Activated CD4-positive, alpha-beta T cell treated with anti-CD3 and anti-CD28 coated beads for 4 hours (primary cell): ENCODE measurements around the gene NVL.

ENCODE experiments used
- DNase-seq, 2 donors: peaks; one replicate each; pipeline ENCODE4 v3.0.0-alpha.2; 2020

The NVL gene

DNA sequence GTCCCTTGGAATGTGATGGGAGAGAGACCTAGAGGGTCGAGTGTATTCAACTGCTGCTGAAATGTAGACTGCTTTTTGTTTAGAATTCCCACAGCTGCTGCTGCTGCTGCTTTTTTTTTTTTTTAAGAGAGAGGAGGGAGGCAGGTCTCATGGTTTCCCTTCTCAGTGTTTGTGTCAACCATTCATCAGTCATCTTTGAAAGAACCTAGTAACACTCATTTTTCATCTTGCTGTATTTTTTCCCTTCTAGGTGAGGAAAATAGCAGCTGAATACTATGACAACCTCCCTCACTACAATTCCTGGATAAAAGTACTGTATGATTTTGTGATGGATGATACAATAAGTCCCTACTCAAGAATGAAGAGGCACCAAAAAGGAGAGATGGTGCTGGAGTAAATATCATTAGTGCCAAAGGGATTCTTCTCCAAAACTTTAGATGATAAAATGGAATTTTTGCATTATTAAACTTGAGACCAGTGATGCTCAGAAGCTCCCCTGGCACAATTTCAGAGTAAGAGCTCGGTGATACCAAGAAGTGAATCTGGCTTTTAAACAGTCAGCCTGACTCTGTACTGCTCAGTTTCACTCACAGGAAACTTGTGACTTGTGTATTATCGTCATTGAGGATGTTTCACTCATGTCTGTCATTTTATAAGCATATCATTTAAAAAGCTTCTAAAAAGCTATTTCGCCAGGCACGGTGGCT, 137.7 kb downstream of the NVL start:
- DNase-seq, result no peak

DNA sequence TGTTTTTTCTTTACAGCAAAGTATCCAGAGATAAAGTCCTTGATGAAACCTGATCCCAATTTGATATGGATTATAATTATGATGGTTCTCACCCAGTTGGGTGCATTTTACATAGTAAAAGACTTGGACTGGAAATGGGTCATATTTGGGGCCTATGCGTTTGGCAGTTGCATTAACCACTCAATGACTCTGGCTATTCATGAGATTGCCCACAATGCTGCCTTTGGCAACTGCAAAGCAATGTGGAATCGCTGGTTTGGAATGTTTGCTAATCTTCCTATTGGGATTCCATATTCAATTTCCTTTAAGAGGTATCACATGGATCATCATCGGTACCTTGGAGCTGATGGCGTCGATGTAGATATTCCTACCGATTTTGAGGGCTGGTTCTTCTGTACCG, 140.4 kb downstream of the NVL start:
- no peak for DNase-seq

DNA sequence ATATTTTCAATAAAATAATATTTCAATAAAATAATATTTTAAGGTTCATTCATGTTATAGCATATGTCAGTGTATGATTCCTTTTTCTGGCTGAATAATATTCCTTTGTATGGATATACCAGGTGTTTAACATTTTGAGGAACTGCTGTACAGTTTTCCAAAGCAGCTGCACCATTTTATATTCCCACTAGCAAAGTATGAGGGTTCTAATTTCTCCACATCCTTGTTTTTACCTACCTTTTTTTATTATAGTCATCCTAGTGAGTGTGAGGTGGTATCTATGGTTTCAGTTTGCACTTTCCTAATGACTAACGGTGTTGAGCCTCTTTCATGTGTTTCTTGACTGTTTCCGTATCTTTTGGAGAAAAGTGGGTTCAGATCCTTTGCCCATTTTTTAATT, 141.7 kb downstream of the NVL start:
- no peak for DNase-seq

DNA sequence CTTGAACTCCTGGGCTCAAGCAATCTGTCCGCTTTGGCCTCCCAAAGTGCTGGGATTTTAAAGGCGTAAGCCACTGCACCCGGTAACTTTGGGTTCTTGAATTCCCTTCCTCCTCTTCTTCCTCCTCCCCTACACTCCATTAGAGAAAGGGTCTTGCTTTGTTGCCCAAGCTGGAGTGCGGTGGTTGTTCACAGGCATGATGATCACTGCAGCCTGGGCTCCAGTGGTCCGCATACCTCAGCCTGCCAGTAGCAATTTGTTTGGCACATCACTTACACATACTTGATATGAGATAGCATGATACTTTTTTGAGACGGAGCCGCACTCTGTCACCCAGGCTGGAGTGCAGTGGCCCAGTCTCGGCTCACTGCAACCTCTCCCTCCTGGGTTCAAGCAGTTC, 144.8 kb downstream of the NVL start:
- no peak for DNase-seq

DNA sequence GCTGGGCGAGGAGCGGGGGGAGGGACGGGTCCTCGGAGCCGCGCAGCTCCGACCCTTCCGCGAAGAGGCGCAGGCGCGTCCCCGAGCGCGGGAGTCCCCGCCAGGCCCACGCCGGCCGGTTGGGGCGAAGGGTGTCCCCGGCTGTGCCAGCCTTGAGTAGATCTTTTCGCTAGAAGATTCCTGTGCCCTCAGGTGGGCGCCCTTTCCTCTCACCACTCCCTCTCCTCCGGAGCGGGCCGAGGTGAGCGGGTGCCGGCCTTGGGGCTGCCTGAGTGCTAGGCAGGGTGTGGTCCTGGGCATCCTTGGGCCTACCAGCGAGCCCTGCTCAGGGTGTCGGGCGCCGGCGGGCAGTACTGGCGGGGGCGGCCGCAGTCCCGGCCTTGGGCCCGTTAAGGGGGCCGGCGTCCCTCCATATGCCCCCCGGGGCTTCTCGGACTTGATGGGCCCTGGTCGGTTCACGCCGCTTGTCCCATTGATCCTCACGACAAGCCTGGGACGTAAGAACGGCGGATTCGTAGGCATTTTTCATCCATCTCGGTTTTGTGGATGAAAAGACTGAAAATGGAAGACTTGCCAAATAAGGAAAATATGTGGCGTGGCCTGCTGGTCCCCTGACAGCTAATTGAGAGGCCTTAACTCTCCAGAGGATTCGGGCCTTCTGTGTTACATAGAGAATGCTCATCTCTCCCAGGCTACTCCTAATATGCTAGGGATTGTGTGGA, 146.2 kb downstream of the NVL start:
- DNase-seq, result peak; percentile 48 to 65

DNA sequence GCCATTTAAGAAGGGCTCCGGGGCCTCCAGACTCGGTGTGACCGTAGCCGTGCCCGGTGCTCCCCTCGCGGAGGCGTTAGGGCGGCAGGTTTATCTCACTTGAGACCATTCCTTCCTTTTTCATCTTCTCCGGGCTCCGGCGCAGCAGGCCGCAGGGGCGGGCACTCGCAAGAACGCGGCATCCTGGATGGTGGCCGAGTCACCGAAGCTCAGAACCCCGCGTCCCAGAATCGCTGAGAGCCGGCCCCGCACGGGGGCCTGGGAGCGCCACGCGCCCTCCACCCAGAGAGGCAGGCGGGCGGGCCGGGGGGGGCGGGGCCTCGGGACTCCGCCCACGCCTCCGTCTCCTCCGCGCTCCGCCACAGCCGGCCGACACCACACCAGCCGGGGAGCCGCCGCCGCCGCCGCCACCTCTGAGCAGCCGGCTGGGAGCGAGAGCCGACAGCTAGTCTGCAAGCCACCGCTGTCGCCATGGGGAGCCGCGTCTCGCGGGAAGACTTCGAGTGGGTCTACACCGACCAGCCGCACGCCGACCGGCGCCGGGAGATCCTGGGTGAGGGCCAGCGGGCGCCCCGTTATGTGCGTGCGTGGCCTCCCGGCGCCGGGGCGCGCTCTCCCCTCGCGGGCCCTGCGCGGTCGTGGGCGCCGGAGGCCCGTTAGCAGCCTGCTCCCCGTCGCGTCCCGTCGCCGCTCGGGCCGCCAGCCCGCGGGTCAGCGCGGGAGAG, 146.9 kb downstream of the NVL start, which contains the start of gene DEGS1:
TSS of gene DEGS1 (plus strand) at position 375 of the 725 bp plus-strand sequence. CDS start at position 472, 97 bp downstream.
- DNase-seq, result peak; percentile 77 to 85

DNA sequence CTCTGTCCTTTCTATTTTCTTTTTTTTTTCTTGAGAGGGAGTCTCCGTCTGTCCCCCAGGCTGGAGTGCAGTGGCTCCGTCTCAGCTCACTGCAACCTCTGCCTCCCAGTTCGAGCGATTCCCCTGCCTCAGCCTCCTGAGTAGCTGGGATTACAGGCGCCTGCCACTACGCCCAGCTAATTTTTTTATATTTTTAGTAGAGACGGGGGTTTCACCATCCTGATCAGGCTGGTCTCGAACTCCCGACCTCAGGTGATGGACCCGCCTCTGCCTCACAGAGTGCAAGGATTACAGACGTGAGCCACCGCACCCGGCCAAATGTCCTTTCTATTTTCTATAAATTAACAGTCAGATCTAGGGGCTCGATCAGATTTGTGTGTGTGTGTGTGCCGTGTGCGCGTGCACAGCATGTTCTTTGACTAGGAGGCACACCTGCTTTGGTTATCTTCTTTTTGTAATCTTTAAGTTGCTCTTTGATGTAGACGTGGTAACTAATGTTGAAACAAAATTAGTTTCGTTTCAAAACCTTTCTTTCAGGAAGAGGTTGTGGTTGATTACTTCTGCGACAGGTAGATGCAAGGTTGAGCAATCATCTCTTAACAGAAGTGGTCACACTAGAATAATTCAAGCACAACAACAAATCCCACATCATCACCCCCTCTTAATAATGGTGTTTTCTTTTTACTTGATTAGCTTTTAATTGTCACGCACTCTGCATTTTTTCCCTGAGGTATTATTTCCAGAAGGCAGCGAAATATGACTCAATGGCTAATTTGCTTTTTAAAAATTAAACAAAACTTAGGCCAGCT, 147.7 kb downstream of the NVL start:
- DNase-seq, result peak; percentile 30 to 35

DNA sequence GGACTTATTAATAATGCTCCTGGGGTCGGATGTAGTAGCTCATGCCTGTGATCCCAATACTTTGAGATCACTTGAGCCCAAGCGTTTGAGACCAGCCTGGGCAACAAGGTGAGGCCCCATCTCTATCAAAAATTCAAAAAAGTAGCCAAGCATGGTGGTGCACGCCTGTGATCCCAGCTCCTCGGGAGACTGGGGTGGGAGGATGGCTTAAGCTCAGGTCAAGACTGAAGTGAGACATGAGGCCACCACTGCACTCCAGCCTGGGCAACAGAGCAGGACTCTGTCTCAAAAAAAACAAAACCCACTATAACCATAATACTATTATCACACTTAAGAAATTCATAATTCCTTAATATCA, 148.5 kb downstream of the NVL start:
- DNase-seq, result no peak

DNA sequence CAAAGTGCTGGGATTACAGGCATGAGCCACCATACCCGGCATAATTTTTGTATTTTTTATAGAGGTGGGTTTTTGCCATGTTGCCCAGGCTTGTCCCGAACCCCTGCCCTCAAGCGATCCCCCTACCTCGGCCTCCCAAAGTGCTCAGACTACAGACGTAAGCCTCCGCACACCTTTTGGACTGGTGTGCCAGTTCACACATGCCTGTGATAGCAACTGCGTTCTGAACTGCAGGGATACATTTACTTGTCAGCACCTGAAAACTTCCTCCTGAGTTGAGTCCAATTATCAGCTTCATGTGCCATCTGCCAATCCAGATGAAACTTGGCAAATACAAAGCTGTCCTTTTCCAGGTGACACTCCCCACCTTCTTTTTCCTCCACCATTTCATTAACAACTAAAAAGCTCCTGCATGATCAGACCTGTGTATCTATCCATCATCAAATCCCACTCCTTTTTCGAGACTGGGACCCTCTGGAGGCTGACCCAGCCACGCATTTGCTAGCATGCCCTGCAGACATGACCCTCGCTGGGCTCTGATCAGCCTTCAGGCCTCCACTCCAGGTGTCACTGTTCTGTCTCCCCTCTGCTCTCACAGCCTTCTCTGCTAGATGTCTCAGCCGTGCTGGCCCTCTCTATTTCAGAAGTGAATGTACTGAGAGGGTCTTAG, 149.1 kb downstream of the NVL start:
- DNase-seq, result no peak

DNA sequence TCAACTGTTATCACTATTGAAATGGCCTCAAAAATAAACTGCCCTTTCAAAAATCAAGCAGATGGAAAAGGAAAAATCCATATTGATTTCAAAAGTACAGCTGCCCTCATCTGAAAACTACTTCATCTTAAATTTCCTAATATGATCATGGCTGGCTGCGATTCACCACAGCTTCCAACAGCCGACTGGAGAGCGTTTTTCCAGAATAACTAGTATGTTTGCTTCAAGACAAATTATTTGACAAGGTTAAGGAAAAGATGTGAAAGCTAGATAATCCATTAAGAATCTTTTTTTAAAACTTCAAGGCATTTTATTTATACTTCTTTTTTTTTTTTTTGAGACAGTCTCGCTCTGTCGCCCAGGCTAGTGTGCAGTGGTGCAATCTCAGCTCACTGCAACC, 151.1 kb downstream of the NVL start:
- DNase-seq, result no peak

DNA sequence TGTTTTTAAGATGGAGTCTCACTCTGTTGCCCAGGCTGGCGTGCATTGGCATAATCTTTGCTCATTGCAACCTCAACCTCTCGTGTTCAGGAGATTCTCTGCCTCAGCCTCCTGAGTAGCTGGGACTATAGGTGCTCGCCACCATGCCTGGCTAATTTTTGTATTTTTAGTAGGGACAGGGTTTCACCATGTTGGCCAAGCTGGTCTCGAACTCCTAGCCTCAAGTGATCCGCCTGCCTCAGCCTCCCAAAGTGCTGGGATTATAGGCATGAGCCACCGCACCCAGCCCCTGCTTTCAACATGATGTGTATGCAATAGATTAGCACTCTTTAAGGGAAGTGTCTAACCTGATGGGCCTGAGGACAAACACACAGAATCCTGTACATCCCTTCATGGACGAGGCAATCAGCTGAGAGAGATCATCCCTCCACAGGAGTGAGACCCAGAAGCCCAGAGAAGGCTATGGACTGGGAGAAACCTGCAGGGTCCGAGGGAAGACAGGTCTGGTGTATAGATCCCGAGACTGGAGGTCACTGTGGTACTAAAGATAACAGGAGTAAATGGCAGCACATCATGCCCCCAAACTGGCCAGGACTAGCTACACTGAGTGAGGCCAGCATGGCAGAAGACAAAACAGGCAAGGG, 152.5 kb downstream of the NVL start:
- no peak for DNase-seq
